ENCODE measurements around the gene NTRK1.

Gene NTRK1

GRCh38 chr1:156838972-156839371 lies 21.7 kb upstream of the NTRK1 start (continued):
- TF ChIP-seq ZBTB44 (tag by site-specific recombination; IDR thresholded peaks at IDR 0.05) (no peak), KLF8 (tag by site-specific recombination; IDR thresholded peaks at IDR 0.05) (no peak), SCRT2 (tag by site-specific recombination; IDR thresholded peaks at IDR 0.05) (peak; percentile 30; the same call in 1 of the 2 replicates), ZNF140 (tag by site-specific recombination; IDR thresholded peaks at IDR 0.05) (no peak), GLIS1 (tag by site-specific recombination; IDR thresholded peaks at IDR 0.05) (0 out of 2 replicates have a peak, but pooled peaks have one; percentile 6), ZNF292 (tag by site-specific recombination; IDR thresholded peaks at IDR 0.05; ENCODE audit: borderline replicate concordance, low read depth) (no peak), KLF1 (tag by site-specific recombination; IDR thresholded peaks at IDR 0.05) (no peak), ZNF221 (tag by site-specific recombination; IDR thresholded peaks at IDR 0.05; ENCODE audit: borderline replicate concordance) (no peak), ZNF704 (tag by site-specific recombination; IDR thresholded peaks at IDR 0.05) (no peak), SETDB1 (IDR thresholded peaks at IDR 0.05; ENCODE audit: insufficient read length, low read length) (no peak), GLIS2 (tag by site-specific recombination; IDR thresholded peaks at IDR 0.05) (peak; percentile 69), ZNF404 (tag by site-specific recombination; IDR thresholded peaks at IDR 0.05) (no peak), GLI2 (tag by site-specific recombination; IDR thresholded peaks at IDR 0.05; ENCODE audit: borderline replicate concordance, low read depth) (no peak)

GRCh38 chr1:156839426-156840109 lies 21.1 kb upstream of the NTRK1 start:
- ChIA-PET POLR2A (no interaction called here), CTCF (interaction anchor here (0.5 to 6.2 kb wide), 25 partner anchors 8 to 524 kb away, joined by 3 to 119 read pairs (median 11); partner anchors contain the start of genes INSRR, ISG20L2, METTL25B and NTRK1)
- H3K36me3 ChIP-seq (ENCODE audit: control insufficient read depth in 2 of 2, insufficient read depth in 1 of 2, low read length in 2 of 2): no peaks in the 10 kb centered on the region
- H3K27ac ChIP-seq (ENCODE audit: extremely low read depth, low read depth, low read length): no peak overlapping the region
- TF ChIP-seq ZNF311 (tag by site-specific recombination; IDR thresholded peaks at IDR 0.05; ENCODE audit: borderline replicate concordance): no peak
- no peak for TF ChIP-seq ZNF391 (tag by site-specific recombination; IDR thresholded peaks at IDR 0.05; ENCODE audit: borderline replicate concordance, low read depth)
- no peak for TF ChIP-seq ZNF544 (tag by site-specific recombination; IDR thresholded peaks at IDR 0.05)
- TF ChIP-seq HOXC10 (CRISPR knock-in tag; IDR thresholded peaks at IDR 0.05): no peak
- TF ChIP-seq ZNF510 (tag by site-specific recombination; IDR thresholded peaks at IDR 0.05; ENCODE audit: insufficient replicate concordance): no peak
- TF ChIP-seq ZNF335 (tag by site-specific recombination; conservative IDR thresholded peaks at IDR 0.05): peak; percentile 84
- no peak for TF ChIP-seq ZNF169 (tag by site-specific recombination; IDR thresholded peaks at IDR 0.05)
- no peak for TF ChIP-seq ZNF274 (IDR thresholded peaks at IDR 0.05; ENCODE audit: low read length)
- no peak for TF ChIP-seq ZNF274 (tag by site-specific recombination; IDR thresholded peaks at IDR 0.05; ENCODE audit: borderline replicate concordance)
- no peak for TF ChIP-seq ZNF133 (tag by site-specific recombination; IDR thresholded peaks at IDR 0.05)
- TF ChIP-seq ZNF404 (tag by site-specific recombination; IDR thresholded peaks at IDR 0.05): no peak
- TF ChIP-seq ZNF19 (tag by site-specific recombination; IDR thresholded peaks at IDR 0.05; ENCODE audit: low read depth): no peak
- TF ChIP-seq ZNF37A (tag by site-specific recombination; IDR thresholded peaks at IDR 0.05): no peak
- TF ChIP-seq ATF2 (tag by site-specific recombination; IDR thresholded peaks at IDR 0.05; ENCODE audit: low read depth): peak; percentile 66
- TF ChIP-seq ZNF747 (tag by site-specific recombination; IDR thresholded peaks at IDR 0.05): no peak
- peak; percentile 68 for TF ChIP-seq PRDM10 (tag by site-specific recombination; IDR thresholded peaks at IDR 0.05)
- no peak for TF ChIP-seq SETDB1 (IDR thresholded peaks at IDR 0.05; ENCODE audit: insufficient read length, low read length)
- no peak for TF ChIP-seq MEIS1 (CRISPR knock-in tag; IDR thresholded peaks at IDR 0.05; ENCODE audit: borderline replicate concordance)
- H3K9me3 ChIP-seq (ENCODE audit: control insufficient read depth, insufficient read depth, low read depth, low read length): no peaks in the 10 kb centered on the region
- H3K4me3 ChIP-seq (ENCODE audit: low read depth, low read length): no peak overlapping the region
- no peaks in the 10 kb centered on the region for H3K4me1 ChIP-seq (ENCODE audit: control insufficient read depth, insufficient read depth, low read length)

Data from HEK293 (cell line).